K562 (cell line): ENCODE measurements around the gene PDE4DIP.
"Not testable (repeated sequence)": the region's sequence is repeated elsewhere in the genome, so short reads cannot be mapped to it uniquely, and the experiment has no call there.

Experiments
- ATF3 ChIP-seq, 2 experiments: fragments of 450-650 bp in 1 of 2; sonication (generic) in 1 of 2; formaldehyde crosslinking in 1 of 2; IDR thresholded peaks in 1 of 2; conservative IDR thresholded peaks in 1 of 2; 2 replicates each; pipeline versions ENCODE4 v1.6.1 to v1.8.1; 2016 to 2023; ENCODE audit warnings: mild to moderate bottlenecking in 2 of 2, moderate library complexity in 2 of 2, inconsistent platforms in 1 of 2, missing genetic modification reagents in 1 of 2
- CAMTA2 ChIP-seq: fragments of 250-450 bp; sonication (Bioruptor Pico); conservative IDR thresholded peaks from 2 replicates; pipeline ENCODE4 v1.5.1; 2022
- CEBPB ChIP-seq: fragments of 450-650 bp; IDR thresholded peaks from 2 replicates; pipeline ENCODE4 v1.6.1; 2016; ENCODE audit warnings: missing genetic modification characterization, missing compliant biosample characterization
- GMEB1 ChIP-seq: fragments of 250-450 bp; sonication (Bioruptor Pico); IDR thresholded peaks from 2 replicates; pipeline ENCODE4 v1.4.0; 2020; ENCODE audit warnings: mild to moderate bottlenecking
- IRF1 ChIP-seq: sonication (generic); formaldehyde crosslinking; IDR thresholded peaks from 2 replicates; pipeline ENCODE4 v1.8.0; 2022; ENCODE audit warnings: missing genetic modification reagents, mild to moderate bottlenecking, borderline replicate concordance
- RAD21 ChIP-seq, 2 experiments: fragments of 250-450 bp in 1 of 2; fragments of 450-650 bp in 1 of 2; sonication (Bioruptor Pico) in 1 of 2; formaldehyde crosslinking in 1 of 2; IDR thresholded peaks in 1 of 2; conservative IDR thresholded peaks in 1 of 2; 2 replicates each; pipeline versions ENCODE4 v1.4.0 to v1.8.0; 2020 to 2022; ENCODE audit warnings: mild to moderate bottlenecking in 2 of 2, moderate library complexity in 1 of 2
- REST ChIP-seq, 2 experiments: fragments of 450-650 bp; formaldehyde crosslinking in 1 of 2; IDR thresholded peaks; 2 replicates each; pipeline versions ENCODE4 v1.4.0 to v1.6.1; 2014 to 2020; ENCODE audit warnings: mild to moderate bottlenecking in 2 of 2, borderline replicate concordance in 1 of 2, low read depth in 1 of 2
- SIN3A ChIP-seq, 2 experiments: fragments of 150-350 bp in 1 of 2; IDR thresholded peaks; 2 replicates each; pipeline ENCODE4 v1.6.1; 2011 to 2016; ENCODE audit warnings: borderline replicate concordance in 2 of 2, low read depth in 2 of 2, low read length in 2 of 2, mild to moderate bottlenecking in 2 of 2, moderate library complexity in 2 of 2; ENCODE audit not compliant: control insufficient read depth in 1 of 2
- SP1 ChIP-seq: sonication (generic); formaldehyde crosslinking; IDR thresholded peaks from 2 replicates; pipeline ENCODE4 v1.8.1; 2022; ENCODE audit warnings: mild to moderate bottlenecking, missing genetic modification reagents
- THAP7 ChIP-seq: fragments of 250-450 bp; sonication (Bioruptor Pico); IDR thresholded peaks from 2 replicates; pipeline ENCODE4 v1.5.0; 2021

- not testable (repeated sequence) for TF ChIP-seq SIN3A (IDR thresholded peaks at IDR 0.05; ENCODE audit: borderline replicate concordance in 2 of 2, control insufficient read depth in 1 of 2, low read depth in 2 of 2, low read length in 2 of 2); ATF3 (IDR thresholded peaks at IDR 0.05); ATF3 (CRISPR knock-in tag; conservative IDR thresholded peaks at IDR 0.05); SP1 (CRISPR knock-in tag); CEBPB; CAMTA2 (CRISPR knock-in tag); THAP7 (CRISPR knock-in tag); RAD21 (CRISPR knock-in tag; conservative IDR thresholded peaks at IDR 0.05 in 1 of 2, IDR thresholded peaks at IDR 0.05 in 1 of 2); REST (IDR thresholded peaks at IDR 0.05; ENCODE audit: borderline replicate concordance); REST (CRISPR knock-in tag; IDR thresholded peaks at IDR 0.05; ENCODE audit: low read depth); GMEB1 (CRISPR knock-in tag); IRF1
Measured at GRCh38 chr1:148889267-148890074, 45.2 kb downstream of the PDE4DIP start.
